ENCODE data around the gene PCDHGB2.

PCDHGB2 gene

GRCh38 chr5:141359790-141360426, at the start of gene PCDHGB2:
Gene PCDHGB2 (plus strand): TSS chr5:141359994. CDS start chr5:141360136, 142 bp downstream.
- peak; percentile 14; the same call in 1 of the 2 replicates for TF ChIP-seq CTCF (IDR thresholded peaks at IDR 0.05)

GRCh38 chr5:141313711-141314110, 46.1 kb upstream of the PCDHGB2 start:
- no peak for TF ChIP-seq CTCF (IDR thresholded peaks at IDR 0.05)

GRCh38 chr5:141319202-141319601, 40.6 kb upstream of the PCDHGB2 start:
- TF ChIP-seq CTCF (IDR thresholded peaks at IDR 0.05), result no peak

- TF ChIP-seq CTCF (IDR thresholded peaks at IDR 0.05), result no peak
Observed at GRCh38 chr5:141319699-141320098, 40.1 kb upstream of the PCDHGB2 start.

GRCh38 chr5:141320225-141321169, 39.3 kb upstream of the PCDHGB2 start, which contains the start of gene TAF7:
Gene TAF7 (minus strand): TSS chr5:141320784. CDS start chr5:141320044, 740 bp downstream.
- TF ChIP-seq CTCF (IDR thresholded peaks at IDR 0.05), result peak; percentile 95

GRCh38 chr5:141322261-141322660, 37.5 kb upstream of the PCDHGB2 start:
- no peak for TF ChIP-seq CTCF (IDR thresholded peaks at IDR 0.05)

GRCh38 chr5:141326088-141326854, 33.5 kb upstream of the PCDHGB2 start:
- TF ChIP-seq CTCF (IDR thresholded peaks at IDR 0.05), result peak; percentile 71
